Spleen (tissue), 7 donors: ENCODE data around the gene PRXL2C.
"Not testable (repeated sequence)": the region's sequence is repeated elsewhere in the genome, so short reads cannot be mapped to it uniquely, and the experiment has no call there.

Source experiments
- POLR2A ChIP-seq, 3 donors: fragments of 450-650 bp; IDR thresholded peaks; one replicate each; pipeline ENCODE4 v1.5.1; 2017; ENCODE audit warnings: antibody characterized with exemption in 3 of 3, mild to moderate bottlenecking in 1 of 3
- TF ChIP-seq, protein P1 (sequence below), 11 experiments: fragments of 200-600 bp in 7 of 11; fragments of 450-650 bp in 4 of 11; sonication (generic) in 4 of 11; IDR thresholded peaks in 8 of 11; conservative IDR thresholded peaks in 3 of 11; 1 replicate in 7 of 11; 2 replicates in 4 of 11; pipeline versions ENCODE4 v1.4.0 to v1.8.0; 2016 to 2021; ENCODE audit warnings: antibody characterized with exemption in 11 of 11, inconsistent platforms in 4 of 11, mild to moderate bottlenecking in 1 of 11
- donor health status: DM: no; HTN: no; CAD: no; lungs with moderate emphysema.
- donor health status: DM: no; HTN: no; CAD: no.
- donor health status: DM: no; HTN: no; CAD: no.

DNA sequence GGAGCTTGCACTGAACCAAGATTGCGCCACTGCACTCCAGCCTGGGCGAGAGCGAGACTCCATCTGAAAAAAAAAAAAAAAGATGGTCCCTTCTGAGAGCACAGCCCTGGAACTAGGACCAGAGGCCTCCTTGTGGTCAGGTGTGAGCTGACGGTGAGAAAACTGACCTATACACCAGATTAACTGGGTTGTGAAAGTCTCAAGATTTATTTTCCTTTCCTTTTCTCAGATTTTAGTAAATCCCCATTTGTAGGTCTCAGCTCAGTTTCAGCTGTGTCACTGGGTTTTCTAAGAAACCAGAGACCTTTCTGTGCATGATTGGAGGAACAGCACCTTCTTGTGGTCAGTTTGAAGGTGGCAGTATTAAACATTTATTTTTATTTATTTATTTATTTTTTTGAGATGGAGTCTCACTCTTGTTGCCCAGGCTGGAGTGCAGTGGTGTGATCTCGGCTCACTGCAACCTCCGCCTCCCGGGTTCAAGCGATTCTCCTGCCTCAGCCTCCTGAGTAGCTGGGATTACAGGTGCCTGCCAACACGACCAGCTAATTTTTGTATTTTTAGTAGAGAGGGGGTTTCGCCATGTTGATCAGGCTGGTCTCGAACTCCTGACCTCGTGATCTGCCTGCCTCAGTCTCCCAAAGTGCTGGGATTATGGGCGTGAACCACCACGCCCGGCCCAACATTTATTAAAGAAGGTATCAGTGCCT lies 11.7 kb upstream of the PRXL2C start:
- TF ChIP-seq, protein P1, sequence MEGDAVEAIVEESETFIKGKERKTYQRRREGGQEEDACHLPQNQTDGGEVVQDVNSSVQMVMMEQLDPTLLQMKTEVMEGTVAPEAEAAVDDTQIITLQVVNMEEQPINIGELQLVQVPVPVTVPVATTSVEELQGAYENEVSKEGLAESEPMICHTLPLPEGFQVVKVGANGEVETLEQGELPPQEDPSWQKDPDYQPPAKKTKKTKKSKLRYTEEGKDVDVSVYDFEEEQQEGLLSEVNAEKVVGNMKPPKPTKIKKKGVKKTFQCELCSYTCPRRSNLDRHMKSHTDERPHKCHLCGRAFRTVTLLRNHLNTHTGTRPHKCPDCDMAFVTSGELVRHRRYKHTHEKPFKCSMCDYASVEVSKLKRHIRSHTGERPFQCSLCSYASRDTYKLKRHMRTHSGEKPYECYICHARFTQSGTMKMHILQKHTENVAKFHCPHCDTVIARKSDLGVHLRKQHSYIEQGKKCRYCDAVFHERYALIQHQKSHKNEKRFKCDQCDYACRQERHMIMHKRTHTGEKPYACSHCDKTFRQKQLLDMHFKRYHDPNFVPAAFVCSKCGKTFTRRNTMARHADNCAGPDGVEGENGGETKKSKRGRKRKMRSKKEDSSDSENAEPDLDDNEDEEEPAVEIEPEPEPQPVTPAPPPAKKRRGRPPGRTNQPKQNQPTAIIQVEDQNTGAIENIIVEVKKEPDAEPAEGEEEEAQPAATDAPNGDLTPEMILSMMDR (IDR thresholded peaks at IDR 0.05 in 8 of 11, conservative IDR thresholded peaks at IDR 0.05 in 3 of 11) = peak in 9 of 11 experiments; percentile 29 to 73 (median 53)
- not testable (repeated sequence) for TF ChIP-seq POLR2A (IDR thresholded peaks at IDR 0.05)
